Glomerular visceral epithelial cell (primary cell): ENCODE measurements around the gene KLRC4.
"Not testable (repeated sequence)": the region's sequence is repeated elsewhere in the genome, so short reads cannot be mapped to it uniquely, and the experiment has no call there.

Experiments used
- DNase-seq: peaks from one replicate; pipeline ENCODE4 v3.0.0-alpha.2; 2016; ENCODE audit errors: extremely low spot score

The KLRC4 gene

DNA sequence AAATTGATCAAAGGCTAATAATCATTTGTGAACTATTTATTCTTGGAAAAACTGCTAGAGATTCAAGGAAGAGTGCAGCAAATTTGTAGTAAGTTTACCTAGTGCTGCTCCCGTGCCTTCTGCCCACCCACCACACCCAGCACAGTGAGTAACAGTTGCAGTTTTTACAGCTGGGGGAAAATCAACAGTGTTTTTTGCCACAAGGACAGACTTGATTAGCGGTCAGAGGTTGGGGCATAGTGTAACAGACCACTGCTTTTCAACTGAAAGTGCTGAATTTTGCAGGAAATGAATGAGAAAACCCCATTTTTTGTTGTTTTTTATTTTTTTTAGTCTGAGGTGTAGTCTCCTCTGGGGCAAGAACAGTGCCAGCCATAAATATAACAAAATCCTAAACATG is 12.3 kb downstream of the KLRC4 start:
- no peak for DNase-seq

GRCh38 chr12:10396176-10396575 is 13.4 kb downstream of the KLRC4 start:
- DNase-seq = not testable (repeated sequence)

- peak; percentile 57 for DNase-seq
These were observed 14.1 kb downstream of the KLRC4 start for GRCh38 chr12:10395390-10395998.

DNA sequence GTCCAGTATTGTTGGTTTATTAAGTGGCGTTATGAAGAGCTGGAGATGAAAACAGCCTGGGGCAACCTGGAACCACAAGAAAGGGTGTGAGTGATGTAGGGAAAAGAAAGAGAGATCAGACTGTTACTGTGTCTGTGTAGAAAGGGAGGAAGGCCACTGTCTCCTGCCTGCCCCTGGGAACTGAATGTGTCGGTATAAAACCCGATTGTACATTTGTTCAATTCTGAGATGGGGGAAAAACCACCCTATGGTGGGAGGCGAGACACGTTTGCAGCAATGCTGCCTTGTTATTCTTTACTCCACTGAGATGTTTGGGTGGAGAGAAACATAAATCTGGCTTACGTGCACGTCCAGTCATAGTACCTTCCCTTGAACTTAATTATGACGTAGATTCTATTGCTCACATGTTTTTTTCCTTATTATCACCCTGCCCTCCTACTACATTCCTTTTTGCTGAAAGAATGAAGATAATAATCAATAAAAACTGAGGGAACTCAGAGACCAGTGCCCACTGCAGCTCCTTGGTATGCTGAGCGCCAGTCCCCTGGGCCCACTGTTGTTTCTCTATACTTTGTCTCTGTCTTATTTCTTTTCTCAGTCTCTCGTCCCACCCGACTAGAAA is 14.9 kb downstream of the KLRC4 start:
- DNase-seq = not testable (repeated sequence)

DNA sequence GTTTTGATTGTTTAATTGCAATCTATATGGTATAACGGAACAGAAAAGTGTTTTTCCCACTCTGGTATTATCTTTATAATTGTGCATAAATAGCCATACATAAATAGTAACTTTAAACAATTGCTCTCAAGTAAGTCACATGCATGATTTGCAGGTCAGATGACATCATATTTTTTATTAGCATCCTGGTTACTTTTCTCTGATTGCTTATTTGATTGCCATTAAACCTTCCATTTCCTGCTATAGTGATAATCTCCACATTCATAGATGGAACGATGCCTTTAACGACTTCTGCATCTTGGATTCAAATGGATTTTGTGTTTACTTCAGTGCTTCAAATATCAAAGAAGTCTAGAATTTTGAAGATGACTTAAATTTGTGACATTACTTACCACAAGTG is 16.3 kb downstream of the KLRC4 start:
- DNase-seq = no peak

- DNase-seq = peak; percentile 85
These were observed 17.1 kb downstream of the KLRC4 start for GRCh38 chr12:10392394-10392930.

GRCh38 chr12:10390991-10391390 is 18.6 kb downstream of the KLRC4 start:
- not testable (repeated sequence) for DNase-seq

- no peak for DNase-seq
These were observed 19.7 kb downstream of the KLRC4 start, which contains the start of gene KLRK1 for GRCh38 chr12:10389904-10390303. Gene KLRK1, minus strand, starts transcription at chr12:10390041. Its CDS starts 1,231 bp downstream, at chr12:10388810.

GRCh38 chr12:10388624-10389413 is 20.7 kb downstream of the KLRC4 start:
- DNase-seq = no peak

DNA sequence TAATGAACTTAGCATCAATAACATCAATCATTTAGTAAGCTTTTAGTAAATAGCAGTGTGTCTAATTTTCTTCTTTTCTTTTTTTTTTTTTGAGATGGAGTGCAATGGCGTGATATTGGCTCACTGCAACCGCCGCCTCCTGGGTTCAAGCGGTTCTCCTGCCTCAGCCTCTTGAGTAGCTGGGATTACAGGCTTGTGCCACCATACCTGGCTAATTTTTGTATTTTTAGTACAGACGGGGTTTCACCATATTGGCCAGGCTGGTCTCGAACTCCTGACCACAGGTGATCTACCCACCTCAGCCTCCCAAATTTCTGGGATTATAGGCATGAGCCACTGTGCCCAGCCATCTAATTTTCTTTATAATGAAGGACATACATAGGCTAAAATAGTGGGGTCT is 22.1 kb downstream of the KLRC4 start:
- DNase-seq = not testable (repeated sequence)

- DNase-seq = no peak
These were observed 22.7 kb downstream of the KLRC4 start for GRCh38 chr12:10386857-10387256.

DNA sequence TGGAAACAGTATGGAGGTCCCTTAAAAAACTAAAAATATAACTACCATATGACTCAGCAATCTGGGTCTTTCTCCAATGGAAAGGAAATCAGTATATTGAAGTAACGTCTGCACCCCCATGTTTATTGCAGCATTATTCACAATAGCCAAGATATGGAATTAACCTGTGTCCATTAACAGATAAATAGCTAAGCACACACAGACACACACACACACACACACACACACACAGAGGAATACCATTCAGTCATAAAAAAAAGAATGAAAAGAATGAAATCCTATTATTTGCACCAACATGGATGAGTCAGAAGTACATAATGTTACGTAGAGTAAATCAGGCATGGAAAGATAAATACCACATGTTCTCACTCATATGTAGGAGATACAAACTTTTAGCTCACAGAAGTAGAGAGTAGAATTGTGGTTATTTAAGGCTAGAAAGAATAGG is 24.4 kb downstream of the KLRC4 start:
- peak; percentile 88 for DNase-seq

DNA sequence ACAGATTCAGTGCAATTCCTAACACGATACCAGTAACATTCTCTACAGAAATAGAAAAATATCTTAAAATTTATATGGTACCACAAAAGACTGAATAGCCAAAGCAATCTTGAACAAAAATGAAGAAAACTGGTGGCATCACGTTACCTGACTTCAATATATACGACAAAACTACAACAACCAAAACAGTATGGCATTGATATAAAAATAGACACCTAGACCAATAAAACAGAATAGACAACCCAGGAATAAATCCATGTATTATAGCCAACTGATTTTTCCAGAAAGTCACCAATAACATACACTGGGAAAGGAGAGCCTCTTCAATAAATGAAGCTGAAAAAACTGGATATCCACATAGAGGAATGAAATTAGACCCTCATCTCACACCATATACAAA is 25.4 kb downstream of the KLRC4 start:
- DNase-seq = no peak

GRCh38 chr12:10381928-10382628 is 27.5 kb downstream of the KLRC4 start:
- no peak for DNase-seq

- not testable (repeated sequence) for DNase-seq
These were observed 30.8 kb downstream of the KLRC4 start for GRCh38 chr12:10378737-10379136.

DNA sequence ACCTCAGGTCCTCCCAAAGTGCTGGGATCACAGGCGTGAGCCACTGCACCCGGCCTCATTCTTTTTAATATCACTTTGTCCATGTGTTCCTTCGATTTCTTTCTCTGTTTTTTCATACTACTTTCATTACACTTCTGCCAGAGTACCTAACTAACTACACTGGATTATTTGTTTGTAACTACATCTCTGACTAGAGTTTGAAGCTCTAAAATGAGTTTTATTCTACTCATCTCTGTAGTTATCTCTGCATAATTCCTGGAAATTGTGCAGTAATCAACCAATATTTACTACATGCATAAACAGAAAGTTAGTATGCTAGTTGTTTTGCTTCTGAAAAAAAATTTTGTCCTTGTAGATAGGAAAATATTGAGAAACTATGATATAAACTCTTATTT is 34.9 kb downstream of the KLRC4 start:
- no peak for DNase-seq

- no peak for DNase-seq
These were observed 37.0 kb downstream of the KLRC4 start for GRCh38 chr12:10372559-10372958.

DNA sequence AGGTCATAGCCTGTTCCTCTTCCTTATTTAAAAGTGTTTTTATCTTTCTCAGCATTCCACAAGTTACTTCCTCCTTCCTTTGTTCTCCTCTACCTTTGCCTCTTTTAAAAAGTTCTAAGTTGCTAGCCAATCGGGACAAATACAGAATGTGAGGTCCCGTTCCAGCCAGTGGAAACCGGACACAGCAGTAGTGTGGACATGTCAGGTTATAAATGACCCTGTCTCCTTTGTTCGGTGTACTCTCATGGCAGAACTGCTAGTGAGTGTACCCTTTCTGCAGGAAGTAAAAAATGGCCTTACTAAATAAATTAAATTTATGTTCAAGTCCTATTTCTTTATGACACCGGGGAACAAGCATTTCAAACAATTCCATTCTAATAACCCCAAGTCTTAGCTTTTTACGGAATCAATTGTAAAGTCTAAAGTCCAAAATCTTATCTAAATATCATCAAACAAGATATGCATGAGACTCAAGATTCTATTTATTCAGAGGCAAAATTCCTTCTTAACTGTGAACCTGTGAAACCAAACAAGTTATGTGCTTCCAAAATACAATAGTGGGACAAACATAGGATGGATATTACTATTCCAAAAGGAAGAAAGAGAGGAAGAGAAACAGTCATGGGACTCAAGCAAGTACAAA is 37.5 kb downstream of the KLRC4 start:
- not testable (repeated sequence) for DNase-seq

DNA sequence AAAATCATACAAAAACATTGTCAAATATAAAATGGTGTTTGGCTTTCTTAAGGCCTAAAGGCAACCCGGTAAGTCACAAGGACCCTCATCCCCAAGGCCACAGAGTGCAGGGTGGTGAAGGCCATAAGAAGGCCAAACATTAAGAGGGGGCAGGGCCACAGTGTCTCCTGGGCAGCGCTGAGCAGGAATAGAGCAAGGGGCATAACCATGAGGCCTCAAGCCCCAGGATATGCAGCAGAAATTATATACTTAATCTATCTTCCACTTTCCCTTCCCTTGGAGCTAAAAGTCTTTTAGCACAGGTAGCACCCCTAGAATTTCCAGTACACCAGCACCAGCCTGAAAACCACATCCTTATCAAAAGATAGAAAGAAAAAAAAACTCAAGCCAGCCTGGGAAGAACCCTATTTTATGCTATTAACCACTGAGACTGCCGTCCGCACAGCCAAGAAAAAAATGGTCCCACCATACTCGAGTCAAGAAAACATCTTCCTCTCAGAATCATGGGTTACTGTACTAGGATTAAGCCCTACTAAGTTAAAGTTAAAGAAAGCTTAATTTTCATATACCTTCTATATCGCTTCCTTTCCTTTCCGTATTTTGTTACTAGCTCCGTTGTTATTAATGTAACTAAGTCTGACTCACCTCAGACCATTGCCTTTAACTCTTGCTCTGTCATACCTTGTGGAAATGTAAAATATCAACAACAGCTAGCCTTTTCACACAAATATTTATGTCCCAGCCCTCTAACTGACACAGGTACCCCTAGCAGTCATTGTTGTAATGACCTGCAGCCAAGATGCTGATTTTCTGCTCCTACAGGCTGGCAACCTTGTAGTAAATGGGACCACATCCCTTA is 39.8 kb downstream of the KLRC4 start:
- no peak for DNase-seq
